NT2/D1 (cell line): ENCODE data around the gene CARMIL1.

Experiments
- SUZ12 ChIP-seq: IDR thresholded peaks from 2 replicates; pipeline ENCODE4 v1.6.1; 2011; ENCODE audit not compliant: insufficient read length, insufficient read depth; ENCODE audit errors: extremely low read depth
- YY1 ChIP-seq: IDR thresholded peaks from 2 replicates; pipeline ENCODE4 v1.6.1; 2011; ENCODE audit not compliant: insufficient read length, insufficient read depth
- ZNF274 ChIP-seq: IDR thresholded peaks from 2 replicates; pipeline ENCODE4 v1.6.1; 2011; ENCODE audit warnings: mild to moderate bottlenecking, low read depth, low read length

- TF ChIP-seq YY1 (no peak), ZNF274 (no peak), SUZ12 (no peak)
Observed at GRCh38 chr6:25288518-25288917, 9.3 kb downstream of the CARMIL1 start.
